GM23338 (cell line): ENCODE results near the gene VSIG10L. TPM values are rescaled to one million over a fixed set of nuclear protein-coding genes. Genes with fewer than 3 reads are reported as not detected.

Experiments used
- ATAC-seq: fragments of 200-7000 bp; cut with Tn5 transposase; 3 replicates; pipeline ENCODE4 v1.9.1; 2020
- DNase-seq: peaks from one replicate; pipeline ENCODE4 v3.0.0-alpha.2; 2015; ENCODE audit warnings: low spot score
- H2AFZ ChIP-seq: fragments of 200-600 bp; sonication (generic); 2 replicates; pipeline ENCODE4 v1.8.0; 2016; ENCODE audit warnings: antibody characterized with exemption, mild to moderate bottlenecking, moderate library complexity
- H3F3A ChIP-seq: fragments of 200-600 bp; sonication (generic); replicated peaks from 2 replicates; pipeline ENCODE4 v1.8.0; 2017; ENCODE audit warnings: antibody characterized with exemption, mixed run types, low read depth
- H3K27ac ChIP-seq: fragments of 200-600 bp; sonication (generic); 2 replicates; pipeline ENCODE4 v1.6.1; 2016; ENCODE audit warnings: low read depth
- H3K27me3 ChIP-seq: fragments of 200-600 bp; sonication (generic); 2 replicates; pipeline ENCODE4 v1.8.0; 2016; ENCODE audit warnings: mild to moderate bottlenecking, mixed run types, moderate library complexity; ENCODE audit not compliant: insufficient read depth
- H3K36me3 ChIP-seq: fragments of 200-600 bp; sonication (generic); 2 replicates; pipeline ENCODE4 v1.8.0; 2016; ENCODE audit warnings: mild to moderate bottlenecking; ENCODE audit not compliant: insufficient read depth
- H3K4me1 ChIP-seq: fragments of 200-600 bp; sonication (generic); 2 replicates; pipeline ENCODE4 v1.8.0; 2016; ENCODE audit warnings: mild to moderate bottlenecking, moderate library complexity; ENCODE audit not compliant: insufficient read depth
- H3K4me2 ChIP-seq: fragments of 200-600 bp; sonication (generic); 2 replicates; pipeline ENCODE4 v1.7.1; 2017; ENCODE audit warnings: mixed run types
- H3K4me3 ChIP-seq: fragments of 200-600 bp; sonication (generic); 2 replicates; pipeline ENCODE4 v1.6.1; 2016; ENCODE audit warnings: mixed run types
- H3K79me2 ChIP-seq: fragments of 200-600 bp; sonication (generic); replicated peaks from 2 replicates; pipeline ENCODE4 v1.8.0; 2017; ENCODE audit warnings: mild to moderate bottlenecking; ENCODE audit not compliant: insufficient read depth
- H3K9me2 ChIP-seq: fragments of 200-600 bp; sonication (generic); 2 replicates; pipeline ENCODE4 v1.8.0; 2017; ENCODE audit not compliant: insufficient read depth
- H4K20me1 ChIP-seq: fragments of 200-600 bp; sonication (generic); replicated peaks from 2 replicates; pipeline ENCODE4 v1.8.0; 2017; ENCODE audit warnings: mild to moderate bottlenecking; ENCODE audit not compliant: insufficient read depth
- H3K27ac Mint-ChIP-seq: 2 replicates; pipeline ENCODE4 v1.8.0; 2020; ENCODE audit warnings: inconsistent platforms, mild to moderate bottlenecking, moderate library complexity, mixed read lengths
- H3K27me3 Mint-ChIP-seq: 3 replicates; pipeline ENCODE4 v1.8.0; 2022; ENCODE audit warnings: low read depth, mild to moderate bottlenecking, moderate library complexity, mixed read lengths, inconsistent platforms; ENCODE audit not compliant: insufficient read depth, poor library complexity
- H3K36me3 Mint-ChIP-seq: 3 replicates; pipeline ENCODE4 v1.8.0; 2021; ENCODE audit warnings: low read depth, mild to moderate bottlenecking, inconsistent platforms, moderate library complexity, mixed read lengths
- H3K4me1 Mint-ChIP-seq: 3 replicates; pipeline ENCODE4 v1.8.0; 2020; ENCODE audit warnings: mild to moderate bottlenecking, inconsistent platforms, mixed read lengths
- H3K4me3 Mint-ChIP-seq: 3 replicates; pipeline ENCODE4 v1.8.0; 2021; ENCODE audit warnings: moderate library complexity, mild to moderate bottlenecking, inconsistent platforms, mixed read lengths
- H3K9me3 Mint-ChIP-seq: 3 replicates; pipeline ENCODE4 v1.8.0; 2020; ENCODE audit warnings: moderate library complexity, mild to moderate bottlenecking, inconsistent platforms, mixed read lengths
- CREB1 ChIP-seq: fragments of 250-450 bp; sonication (Bioruptor Pico); IDR thresholded peaks from 2 replicates; pipeline ENCODE4 v1.5.0; 2020; ENCODE audit warnings: low read depth, mild to moderate bottlenecking, moderate library complexity
- CTCF ChIP-seq, 2 experiments: fragments of 200-600 bp in 1 of 2; sonication (generic) in 1 of 2; conservative IDR thresholded peaks; 2 replicates each; pipeline versions ENCODE4 v1.5.1 to v1.6.1; 2016 to 2017; ENCODE audit warnings: antibody characterized with exemption in 2 of 2, low read depth in 2 of 2, mild to moderate bottlenecking in 2 of 2, moderate library complexity in 1 of 2
- EZH2 ChIP-seq: fragments of 200-600 bp; sonication (generic); IDR thresholded peaks from one replicate; pipeline ENCODE4 v1.8.0; 2017; ENCODE audit warnings: antibody characterized with exemption, mild to moderate bottlenecking, low read depth; ENCODE audit not compliant: unreplicated experiment
- EZH2phosphoT487 ChIP-seq: fragments of 200-600 bp; sonication (generic); IDR thresholded peaks from one replicate; pipeline ENCODE4 v1.8.1; 2018; ENCODE audit warnings: antibody characterized with exemption; ENCODE audit not compliant: unreplicated experiment
- JUNB ChIP-seq: IDR thresholded peaks from one replicate; pipeline ENCODE4 v1.6.1; 2016; ENCODE audit warnings: antibody characterized with exemption; ENCODE audit not compliant: unreplicated experiment
- NANOG ChIP-seq: IDR thresholded peaks from 2 replicates; pipeline ENCODE4 v1.6.1; 2016; ENCODE audit warnings: antibody characterized with exemption, borderline replicate concordance
- POLR2AphosphoS5 ChIP-seq: IDR thresholded peaks from 2 replicates; pipeline ENCODE4 v1.6.1; 2016; ENCODE audit warnings: antibody characterized with exemption, low read depth
- STAT1 ChIP-seq: IDR thresholded peaks from one replicate; pipeline ENCODE4 v1.6.1; 2016; ENCODE audit warnings: antibody characterized with exemption; ENCODE audit not compliant: unreplicated experiment
- ZNF114 ChIP-seq: fragments of 250-450 bp; sonication (Bioruptor Pico); IDR thresholded peaks from 2 replicates; pipeline ENCODE4 v1.5.0; 2020; ENCODE audit warnings: mild to moderate bottlenecking, moderate library complexity
- ZNF331 ChIP-seq: fragments of 250-450 bp; sonication (Bioruptor Pico); IDR thresholded peaks from 2 replicates; pipeline ENCODE4 v1.5.0; 2020; ENCODE audit warnings: low read depth, mild to moderate bottlenecking, moderate library complexity
- polyA plus RNA-seq: library from polyadenylated mRNA; unstranded; fragments of >200 nt; fragmentation: Nextera tagmentation; extraction: Ambion mirVana; gene quantifications from 2 replicates; pipeline ENCODE4 v1.2.1, GENCODE V29; 2016
- total RNA-seq: library from RNA; depleted of rRNA; stranded (reverse); fragments of >200 nt; shearing (Covaris generic); gene quantifications from 2 replicates; pipeline ENCODE4 v1.2.3, GENCODE V29; 2014
- TF ChIP-seq, protein P1 (sequence below): fragments of 250-450 bp; sonication (Bioruptor Pico); IDR thresholded peaks from 2 replicates; pipeline ENCODE4 v1.5.0; 2020; ENCODE audit warnings: mild to moderate bottlenecking, moderate library complexity
- TF ChIP-seq, protein P2 (sequence below): IDR thresholded peaks from one replicate; pipeline ENCODE4 v1.6.1; 2018; ENCODE audit warnings: antibody characterized with exemption; ENCODE audit not compliant: unreplicated experiment
- TF ChIP-seq, protein P3 (sequence below): IDR thresholded peaks from 2 replicates; pipeline ENCODE4 v1.6.1; 2016; ENCODE audit warnings: antibody characterized with exemption

Gene VSIG10L
- total and polyA plus RNA-seq, 2 experiments from 2014 or later, result 9.6 to 10.4 TPM

DNA sequence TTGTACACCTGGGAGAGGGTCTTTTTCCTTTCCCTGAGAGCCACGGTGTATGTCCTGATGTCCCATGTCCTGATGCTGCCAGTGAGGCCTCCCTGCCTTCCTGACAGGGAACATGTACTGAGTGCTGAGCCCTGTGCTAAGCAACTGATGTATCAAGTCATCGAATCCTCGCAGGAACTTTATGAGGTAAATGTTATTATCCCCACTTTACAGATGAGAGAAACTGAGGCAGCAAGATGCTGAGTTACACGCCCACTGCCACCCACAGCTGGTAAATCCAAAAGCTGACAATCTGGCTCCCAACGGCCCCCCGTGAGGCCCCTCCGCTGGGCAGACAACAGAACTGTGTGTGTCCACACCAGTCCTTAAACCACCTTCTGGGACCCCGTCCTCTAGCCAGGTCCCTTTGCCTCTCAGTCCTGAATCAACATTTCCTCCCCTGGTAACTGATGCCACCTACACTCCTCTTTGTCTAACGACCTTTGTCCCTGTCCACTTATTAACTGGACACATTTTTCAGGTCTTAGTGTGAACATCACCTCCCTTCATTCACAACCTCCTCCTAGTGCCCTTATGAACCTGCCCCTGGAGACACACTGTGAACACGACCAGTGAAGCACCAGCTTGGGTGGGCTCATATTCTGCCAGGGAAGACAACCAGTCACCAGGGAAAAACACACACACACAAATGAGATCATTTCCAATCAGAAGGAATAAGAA is 5.4 kb upstream of the VSIG10L start:
- Histone ChIP-seq H3K27ac (no peak overlapping the region), H3F3A (no peaks in the 10 kb centered on the region), H4K20me1 (no peaks in the 10 kb centered on the region; the same call in 1 of the 2 replicates), H3K4me3 (no peak overlapping the region), H3K27me3 (no peaks in the 10 kb centered on the region), H3K79me2 (no peaks in the 10 kb centered on the region), H2AFZ (no peak overlapping the region), H3K9me2 (no peaks in the 10 kb centered on the region), H3K4me2 (no peak overlapping the region), H3K36me3 (no peaks in the 10 kb centered on the region), H3K4me1 (peaks cover 9% of the 10 kb centered on the region)
- Mint-ChIP-seq H3K4me1 (peaks cover 9% of the 10 kb centered on the region), H3K4me3 (no peak overlapping the region), H3K27ac (no peak overlapping the region), H3K36me3 (peaks cover 13% of the 10 kb centered on the region), H3K9me3 (no peaks in the 10 kb centered on the region), H3K27me3 (peaks cover 1% of the 10 kb centered on the region)
- DNase-seq (no peak), ATAC-seq (no peak)
- TF ChIP-seq EZH2 (no peak), NANOG (no peak), STAT1 (no peak), EZH2phosphoT487 (no peak), JUNB (no peak), ZNF331 (CRISPR knock-in tag) (no peak), CREB1 (no peak), CTCF (conservative IDR thresholded peaks at IDR 0.05; ENCODE audit: low read depth in 2 of 2) (no peak), ZNF114 (CRISPR knock-in tag) (no peak), POLR2AphosphoS5 (no peak)
- TF ChIP-seq, protein P1, sequence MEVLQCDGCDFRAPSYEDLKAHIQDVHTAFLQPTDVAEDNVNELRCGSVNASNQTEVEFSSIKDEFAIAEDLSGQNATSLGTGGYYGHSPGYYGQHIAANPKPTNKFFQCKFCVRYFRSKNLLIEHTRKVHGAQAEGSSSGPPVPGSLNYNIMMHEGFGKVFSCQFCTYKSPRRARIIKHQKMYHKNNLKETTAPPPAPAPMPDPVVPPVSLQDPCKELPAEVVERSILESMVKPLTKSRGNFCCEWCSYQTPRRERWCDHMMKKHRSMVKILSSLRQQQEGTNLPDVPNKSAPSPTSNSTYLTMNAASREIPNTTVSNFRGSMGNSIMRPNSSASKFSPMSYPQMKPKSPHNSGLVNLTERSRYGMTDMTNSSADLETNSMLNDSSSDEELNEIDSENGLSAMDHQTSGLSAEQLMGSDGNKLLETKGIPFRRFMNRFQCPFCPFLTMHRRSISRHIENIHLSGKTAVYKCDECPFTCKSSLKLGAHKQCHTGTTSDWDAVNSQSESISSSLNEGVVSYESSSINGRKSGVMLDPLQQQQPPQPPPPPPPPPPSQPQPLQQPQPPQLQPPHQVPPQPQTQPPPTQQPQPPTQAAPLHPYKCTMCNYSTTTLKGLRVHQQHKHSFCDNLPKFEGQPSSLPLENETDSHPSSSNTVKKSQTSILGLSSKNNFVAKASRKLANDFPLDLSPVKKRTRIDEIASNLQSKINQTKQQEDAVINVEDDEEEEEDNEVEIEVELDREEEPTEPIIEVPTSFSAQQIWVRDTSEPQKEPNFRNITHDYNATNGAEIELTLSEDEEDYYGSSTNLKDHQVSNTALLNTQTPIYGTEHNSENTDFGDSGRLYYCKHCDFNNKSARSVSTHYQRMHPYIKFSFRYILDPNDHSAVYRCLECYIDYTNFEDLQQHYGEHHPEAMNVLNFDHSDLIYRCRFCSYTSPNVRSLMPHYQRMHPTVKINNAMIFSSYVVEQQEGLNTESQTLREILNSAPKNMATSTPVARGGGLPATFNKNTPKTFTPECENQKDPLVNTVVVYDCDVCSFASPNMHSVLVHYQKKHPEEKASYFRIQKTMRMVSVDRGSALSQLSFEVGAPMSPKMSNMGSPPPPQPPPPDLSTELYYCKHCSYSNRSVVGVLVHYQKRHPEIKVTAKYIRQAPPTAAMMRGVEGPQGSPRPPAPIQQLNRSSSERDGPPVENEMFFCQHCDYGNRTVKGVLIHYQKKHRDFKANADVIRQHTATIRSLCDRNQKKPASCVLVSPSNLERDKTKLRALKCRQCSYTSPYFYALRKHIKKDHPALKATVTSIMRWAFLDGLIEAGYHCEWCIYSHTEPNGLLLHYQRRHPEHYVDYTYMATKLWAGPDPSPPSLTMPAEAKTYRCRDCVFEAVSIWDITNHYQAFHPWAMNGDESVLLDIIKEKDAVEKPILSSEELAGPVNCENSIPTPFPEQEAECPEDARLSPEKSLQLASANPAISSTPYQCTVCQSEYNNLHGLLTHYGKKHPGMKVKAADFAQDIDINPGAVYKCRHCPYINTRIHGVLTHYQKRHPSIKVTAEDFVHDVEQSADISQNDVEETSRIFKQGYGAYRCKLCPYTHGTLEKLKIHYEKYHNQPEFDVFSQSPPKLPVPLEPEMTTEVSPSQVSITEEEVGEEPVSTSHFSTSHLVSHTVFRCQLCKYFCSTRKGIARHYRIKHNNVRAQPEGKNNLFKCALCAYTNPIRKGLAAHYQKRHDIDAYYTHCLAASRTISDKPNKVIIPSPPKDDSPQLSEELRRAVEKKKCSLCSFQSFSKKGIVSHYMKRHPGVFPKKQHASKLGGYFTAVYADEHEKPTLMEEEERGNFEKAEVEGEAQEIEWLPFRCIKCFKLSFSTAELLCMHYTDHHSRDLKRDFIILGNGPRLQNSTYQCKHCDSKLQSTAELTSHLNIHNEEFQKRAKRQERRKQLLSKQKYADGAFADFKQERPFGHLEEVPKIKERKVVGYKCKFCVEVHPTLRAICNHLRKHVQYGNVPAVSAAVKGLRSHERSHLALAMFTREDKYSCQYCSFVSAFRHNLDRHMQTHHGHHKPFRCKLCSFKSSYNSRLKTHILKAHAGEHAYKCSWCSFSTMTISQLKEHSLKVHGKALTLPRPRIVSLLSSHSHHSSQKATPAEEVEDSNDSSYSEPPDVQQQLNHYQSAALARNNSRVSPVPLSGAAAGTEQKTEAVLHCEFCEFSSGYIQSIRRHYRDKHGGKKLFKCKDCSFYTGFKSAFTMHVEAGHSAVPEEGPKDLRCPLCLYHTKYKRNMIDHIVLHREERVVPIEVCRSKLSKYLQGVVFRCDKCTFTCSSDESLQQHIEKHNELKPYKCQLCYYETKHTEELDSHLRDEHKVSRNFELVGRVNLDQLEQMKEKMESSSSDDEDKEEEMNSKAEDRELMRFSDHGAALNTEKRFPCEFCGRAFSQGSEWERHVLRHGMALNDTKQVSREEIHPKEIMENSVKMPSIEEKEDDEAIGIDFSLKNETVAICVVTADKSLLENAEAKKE (CRISPR knock-in tag), result no peak
- TF ChIP-seq, protein P2, sequence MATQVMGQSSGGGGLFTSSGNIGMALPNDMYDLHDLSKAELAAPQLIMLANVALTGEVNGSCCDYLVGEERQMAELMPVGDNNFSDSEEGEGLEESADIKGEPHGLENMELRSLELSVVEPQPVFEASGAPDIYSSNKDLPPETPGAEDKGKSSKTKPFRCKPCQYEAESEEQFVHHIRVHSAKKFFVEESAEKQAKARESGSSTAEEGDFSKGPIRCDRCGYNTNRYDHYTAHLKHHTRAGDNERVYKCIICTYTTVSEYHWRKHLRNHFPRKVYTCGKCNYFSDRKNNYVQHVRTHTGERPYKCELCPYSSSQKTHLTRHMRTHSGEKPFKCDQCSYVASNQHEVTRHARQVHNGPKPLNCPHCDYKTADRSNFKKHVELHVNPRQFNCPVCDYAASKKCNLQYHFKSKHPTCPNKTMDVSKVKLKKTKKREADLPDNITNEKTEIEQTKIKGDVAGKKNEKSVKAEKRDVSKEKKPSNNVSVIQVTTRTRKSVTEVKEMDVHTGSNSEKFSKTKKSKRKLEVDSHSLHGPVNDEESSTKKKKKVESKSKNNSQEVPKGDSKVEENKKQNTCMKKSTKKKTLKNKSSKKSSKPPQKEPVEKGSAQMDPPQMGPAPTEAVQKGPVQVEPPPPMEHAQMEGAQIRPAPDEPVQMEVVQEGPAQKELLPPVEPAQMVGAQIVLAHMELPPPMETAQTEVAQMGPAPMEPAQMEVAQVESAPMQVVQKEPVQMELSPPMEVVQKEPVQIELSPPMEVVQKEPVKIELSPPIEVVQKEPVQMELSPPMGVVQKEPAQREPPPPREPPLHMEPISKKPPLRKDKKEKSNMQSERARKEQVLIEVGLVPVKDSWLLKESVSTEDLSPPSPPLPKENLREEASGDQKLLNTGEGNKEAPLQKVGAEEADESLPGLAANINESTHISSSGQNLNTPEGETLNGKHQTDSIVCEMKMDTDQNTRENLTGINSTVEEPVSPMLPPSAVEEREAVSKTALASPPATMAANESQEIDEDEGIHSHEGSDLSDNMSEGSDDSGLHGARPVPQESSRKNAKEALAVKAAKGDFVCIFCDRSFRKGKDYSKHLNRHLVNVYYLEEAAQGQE, result no peak
- TF ChIP-seq, protein P3, sequence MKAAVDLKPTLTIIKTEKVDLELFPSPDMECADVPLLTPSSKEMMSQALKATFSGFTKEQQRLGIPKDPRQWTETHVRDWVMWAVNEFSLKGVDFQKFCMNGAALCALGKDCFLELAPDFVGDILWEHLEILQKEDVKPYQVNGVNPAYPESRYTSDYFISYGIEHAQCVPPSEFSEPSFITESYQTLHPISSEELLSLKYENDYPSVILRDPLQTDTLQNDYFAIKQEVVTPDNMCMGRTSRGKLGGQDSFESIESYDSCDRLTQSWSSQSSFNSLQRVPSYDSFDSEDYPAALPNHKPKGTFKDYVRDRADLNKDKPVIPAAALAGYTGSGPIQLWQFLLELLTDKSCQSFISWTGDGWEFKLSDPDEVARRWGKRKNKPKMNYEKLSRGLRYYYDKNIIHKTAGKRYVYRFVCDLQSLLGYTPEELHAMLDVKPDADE, result no peak
